ENCODE measurements around the gene SLC37A3. TPM values are rescaled to one million over a fixed set of nuclear protein-coding genes. Genes with fewer than 3 reads are reported as not detected.

Gene SLC37A3, protein sequence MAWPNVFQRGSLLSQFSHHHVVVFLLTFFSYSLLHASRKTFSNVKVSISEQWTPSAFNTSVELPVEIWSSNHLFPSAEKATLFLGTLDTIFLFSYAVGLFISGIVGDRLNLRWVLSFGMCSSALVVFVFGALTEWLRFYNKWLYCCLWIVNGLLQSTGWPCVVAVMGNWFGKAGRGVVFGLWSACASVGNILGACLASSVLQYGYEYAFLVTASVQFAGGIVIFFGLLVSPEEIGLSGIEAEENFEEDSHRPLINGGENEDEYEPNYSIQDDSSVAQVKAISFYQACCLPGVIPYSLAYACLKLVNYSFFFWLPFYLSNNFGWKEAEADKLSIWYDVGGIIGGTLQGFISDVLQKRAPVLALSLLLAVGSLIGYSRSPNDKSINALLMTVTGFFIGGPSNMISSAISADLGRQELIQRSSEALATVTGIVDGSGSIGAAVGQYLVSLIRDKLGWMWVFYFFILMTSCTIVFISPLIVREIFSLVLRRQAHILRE
- total RNA-seq (2022; extraction: Qiagen RNA extraction; ENCODE audit: low read depth): 24.2 to 32.5 TPM (median 30.2 TPM) in 5 replicates

DNA sequence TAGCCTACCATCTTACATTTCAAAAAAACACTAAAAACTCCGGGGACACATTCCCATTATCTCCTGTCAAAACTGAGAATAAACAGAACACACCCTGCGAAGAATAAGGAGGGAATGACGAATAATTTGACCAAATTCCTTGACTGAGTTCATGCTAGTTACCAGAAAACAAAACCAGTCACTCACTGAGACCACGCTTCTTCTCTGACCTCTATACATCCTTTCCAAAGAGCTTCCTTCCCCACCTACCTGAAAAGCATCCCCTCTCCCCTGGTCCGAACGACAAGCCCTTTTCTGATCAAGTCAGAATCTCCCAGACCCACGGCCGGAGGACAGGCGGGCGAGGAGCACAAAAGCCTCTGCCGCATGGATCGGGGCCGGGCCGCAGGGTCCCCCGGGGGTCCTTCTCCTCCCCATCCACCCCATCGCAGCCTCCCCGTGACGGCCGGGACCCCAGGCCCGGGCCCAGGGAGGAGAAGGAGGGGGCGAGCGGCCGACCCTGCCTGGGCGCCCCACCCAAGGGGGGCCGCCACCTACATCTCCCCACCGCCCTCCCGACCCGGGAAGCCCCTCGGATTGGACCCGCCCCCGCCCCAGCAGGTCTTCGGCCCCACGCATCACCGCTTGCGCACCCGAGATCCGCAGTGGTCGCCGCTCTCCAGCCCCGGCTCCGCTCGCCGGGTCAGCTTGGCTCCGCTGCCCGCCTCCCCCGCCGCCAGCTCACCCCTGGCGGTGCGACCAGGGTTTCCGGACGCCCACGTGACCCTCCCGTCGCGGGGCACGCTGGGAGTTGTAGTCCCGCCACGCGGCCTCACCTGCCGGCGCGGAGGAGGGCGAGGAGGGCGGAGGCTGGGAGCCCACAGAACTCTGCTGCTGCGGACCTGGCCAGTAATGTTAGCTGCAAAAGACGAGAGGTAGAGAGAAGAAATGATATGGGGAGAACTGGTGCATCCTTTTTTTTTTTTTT is at the start of gene SLC37A3:
SLC37A3 (minus strand) TSS at position 747 of the 967 bp plus-strand sequence. CDS start 16,004 bp downstream, outside the sequence.

DNA sequence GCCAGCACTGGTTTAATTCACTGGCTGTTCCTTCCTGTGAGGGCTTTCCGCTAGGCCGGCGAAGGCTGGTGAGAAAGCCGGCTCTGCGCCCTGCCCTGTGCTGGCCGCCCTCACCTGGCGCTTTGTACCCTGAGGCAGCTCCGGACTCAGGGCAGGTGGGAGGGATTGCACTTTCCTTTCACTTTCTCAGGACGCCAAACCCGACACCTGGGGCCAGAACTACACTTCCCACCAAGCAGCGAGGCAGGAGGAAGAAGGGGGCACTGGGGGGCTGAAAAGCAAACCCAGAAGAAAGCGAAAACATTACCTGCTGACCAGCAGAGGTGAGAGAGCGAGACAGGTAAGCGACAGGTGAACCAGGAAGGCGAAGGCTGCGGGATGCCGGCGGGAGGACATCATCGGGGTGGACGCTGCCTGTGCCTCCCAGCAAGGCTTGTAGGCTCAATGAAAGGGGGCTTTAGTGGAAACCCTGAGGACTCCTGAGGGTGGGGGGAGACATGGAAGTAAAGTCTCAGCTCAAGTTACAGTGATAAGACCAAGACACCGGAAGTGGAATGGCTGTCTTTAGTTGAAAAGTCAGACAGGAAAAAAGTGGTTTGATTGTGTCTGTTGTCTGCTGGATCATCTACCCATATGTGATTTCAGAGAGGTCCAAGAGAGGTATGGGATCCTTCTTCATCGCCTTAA is 5.7 kb upstream of the SLC37A3 start, which contains the start of gene RAB19:
RAB19 (plus strand) TSS at position 181 of the 687 bp plus-strand sequence. CDS start 3,589 bp downstream, outside the sequence.

Other genes starting within 250 kb of the SLC37A3 start
- 1.5 to 3.2 TPM (median 2.7 TPM) in 5 replicates for gene KDM7A, start 221.5 kb downstream of the SLC37A3 start, total RNA-seq (2022; extraction: Qiagen RNA extraction; ENCODE audit: low read depth)
- not detected in 5 replicates for gene RAB19, start 5.5 kb upstream of the SLC37A3 start, total RNA-seq (2022; extraction: Qiagen RNA extraction; ENCODE audit: low read depth)
- 53.4 to 72.5 TPM (median 55.7 TPM) in 5 replicates for gene MKRN1, start 81.0 kb upstream of the SLC37A3 start, total RNA-seq (2022; extraction: Qiagen RNA extraction; ENCODE audit: low read depth)
- 0.41 to 0.80 TPM (median 0.63 TPM) in 5 replicates for gene DENND2A, start 242.3 kb upstream of the SLC37A3 start, total RNA-seq (2022; extraction: Qiagen RNA extraction; ENCODE audit: low read depth)